ENCODE results near the gene SMOC1. TPM values are rescaled to one million over a fixed set of nuclear protein-coding genes. Genes with fewer than 3 reads are reported as not detected.

The SMOC1 gene
- total RNA-seq, 2 donors from 2014 or later: not detected

GRCh38 chr14:69960296-69960695 is 81.1 kb downstream of the SMOC1 start:
- H3K27me3 ChIP-seq (ENCODE audit: control insufficient read depth, insufficient read depth, low read length, poor library complexity, severe bottlenecking): peaks cover 4% of the 10 kb centered on the region
- no peaks in the 10 kb centered on the region for H3K9me3 ChIP-seq (ENCODE audit: control insufficient read depth, low read length)
- H3K4me1 Mint-ChIP-seq: peaks cover 7% of the 10 kb centered on the region
- no peaks in the 10 kb centered on the region for H3K36me3 Mint-ChIP-seq (ENCODE audit: low read depth)
- H3K9me3 Mint-ChIP-seq: no peaks in the 10 kb centered on the region
- H3K9ac ChIP-seq (ENCODE audit: extremely low read depth, low read length, poor library complexity, severe bottlenecking): no peak overlapping the region
- no peak overlapping the region for H3K27ac ChIP-seq (ENCODE audit: low read depth, low read length)
- no peak for TF ChIP-seq CTCF (conservative IDR thresholded peaks at IDR 0.05)
- H3K4me3 Mint-ChIP-seq: no peak overlapping the region
- DNase-seq: no peak
- no peak overlapping the region for H3K4me3 ChIP-seq (ENCODE audit: low read length)
- no peak overlapping the region for H3K27ac Mint-ChIP-seq
- H3K36me3 ChIP-seq (ENCODE audit: control insufficient read depth, insufficient read depth, low read length): no peaks in the 10 kb centered on the region
- H3K27me3 Mint-ChIP-seq (ENCODE audit: insufficient read depth): peaks cover 7% of the 10 kb centered on the region
- H3K4me1 ChIP-seq (ENCODE audit: control insufficient read depth, insufficient read depth, low read length): peaks cover 5% of the 10 kb centered on the region

GRCh38 chr14:69963966-69964365 is 84.8 kb downstream of the SMOC1 start:
- peaks cover 4% of the 10 kb centered on the region for H3K27me3 ChIP-seq (ENCODE audit: control insufficient read depth, insufficient read depth, low read length, poor library complexity, severe bottlenecking)
- no peak overlapping the region for H3K27ac Mint-ChIP-seq
- DNase-seq: no peak
- H3K4me1 Mint-ChIP-seq: no peaks in the 10 kb centered on the region
- no peaks in the 10 kb centered on the region for H3K36me3 ChIP-seq (ENCODE audit: control insufficient read depth, insufficient read depth, low read length)
- no peaks in the 10 kb centered on the region for H3K4me1 ChIP-seq (ENCODE audit: control insufficient read depth, insufficient read depth, low read length)
- H3K9me3 ChIP-seq (ENCODE audit: control insufficient read depth, low read length): no peaks in the 10 kb centered on the region
- TF ChIP-seq CTCF (conservative IDR thresholded peaks at IDR 0.05): no peak
- no peak overlapping the region for H3K4me3 ChIP-seq (ENCODE audit: low read length)
- H3K9ac ChIP-seq (ENCODE audit: extremely low read depth, low read length, poor library complexity, severe bottlenecking): no peak overlapping the region
- H3K27ac ChIP-seq (ENCODE audit: low read depth, low read length): no peak overlapping the region
- H3K4me3 Mint-ChIP-seq: no peak overlapping the region
- WGBS, 2 experiments (ENCODE audit: insufficient coverage in 1 of 2, insufficient read length in 1 of 2): 92 to 100% methylated on average over 1 to 4 of the region's 4 CpGs
- H3K27me3 Mint-ChIP-seq (ENCODE audit: insufficient read depth): peaks cover 7% of the 10 kb centered on the region
- no peaks in the 10 kb centered on the region for H3K36me3 Mint-ChIP-seq (ENCODE audit: low read depth)
- H3K9me3 Mint-ChIP-seq: no peaks in the 10 kb centered on the region

- Mint-ChIP-seq H3K27ac (no peak overlapping the region), H3K27me3 (ENCODE audit: insufficient read depth) (peaks cover 7% of the 10 kb centered on the region), H3K4me1 (no peaks in the 10 kb centered on the region), H3K9me3 (no peaks in the 10 kb centered on the region), H3K36me3 (ENCODE audit: low read depth) (no peaks in the 10 kb centered on the region), H3K4me3 (no peak overlapping the region)
- TF ChIP-seq CTCF (conservative IDR thresholded peaks at IDR 0.05): no peak
- H3K9ac ChIP-seq (ENCODE audit: extremely low read depth, low read length, poor library complexity, severe bottlenecking): no peak overlapping the region
- no peak overlapping the region for H3K4me3 ChIP-seq (ENCODE audit: low read length)
- no peak for DNase-seq
- whole genome bisulfite sequencing, 2 experiments (ENCODE audit: insufficient coverage in 1 of 2, insufficient read length in 1 of 2): 96 to 100% methylated on average over 4 of the region's 4 CpGs
- H3K27ac ChIP-seq (ENCODE audit: low read depth, low read length): no peak overlapping the region
- no peaks in the 10 kb centered on the region for H3K4me1 ChIP-seq (ENCODE audit: control insufficient read depth, insufficient read depth, low read length)
- peaks cover 3% of the 10 kb centered on the region for H3K27me3 ChIP-seq (ENCODE audit: control insufficient read depth, insufficient read depth, low read length, poor library complexity, severe bottlenecking)
- no peaks in the 10 kb centered on the region for H3K36me3 ChIP-seq (ENCODE audit: control insufficient read depth, insufficient read depth, low read length)
- no peaks in the 10 kb centered on the region for H3K9me3 ChIP-seq (ENCODE audit: control insufficient read depth, low read length)
These were observed 85.6 kb downstream of the SMOC1 start for GRCh38 chr14:69964841-69965240.

Measured in endodermal cell (in vitro differentiated cells).